Measurements from ENCODE around the gene C14orf180. TPM values are rescaled to one million over a fixed set of nuclear protein-coding genes. Genes with fewer than 3 reads are reported as not detected.
"Not testable (repeated sequence)": the region's sequence is repeated elsewhere in the genome, so short reads cannot be mapped to it uniquely, and the experiment has no call there.

Gene C14orf180
- polyA plus RNA-seq, 4 donors: 0.10 to 0.27 TPM; not detected in 2

- no peak for DNase-seq (ENCODE audit: low read depth in 4 of 4, low spot score in 3 of 4)
These were observed 23.4 kb downstream of the C14orf180 start for GRCh38 chr14:104602933-104603325.

GRCh38 chr14:104603711-104604401 is 24.3 kb downstream of the C14orf180 start:
- no peak for DNase-seq (ENCODE audit: low read depth in 4 of 4, low spot score in 3 of 4)

- DNase-seq (ENCODE audit: low read depth in 4 of 4, low spot score in 3 of 4): peak in 3 of 4 donors; percentile 46 to 51 (median 50)
These were observed 25.2 kb downstream of the C14orf180 start, which contains the start of gene TMEM179 for GRCh38 chr14:104604458-104605449. Gene TMEM179, minus strand, starts transcription at chr14:104604772. Its CDS starts 31 bp downstream, at chr14:104604741.

GRCh38 chr14:104609666-104610065 is 30.1 kb downstream of the C14orf180 start:
- DNase-seq (ENCODE audit: low read depth in 4 of 4, low spot score in 3 of 4): no peak

GRCh38 chr14:104610749-104611310 is 31.3 kb downstream of the C14orf180 start:
- DNase-seq (ENCODE audit: low read depth in 4 of 4, low spot score in 3 of 4): no peak

GRCh38 chr14:104611881-104612280 is 32.3 kb downstream of the C14orf180 start:
- no peak for DNase-seq (ENCODE audit: low read depth in 4 of 4, low spot score in 3 of 4)

- no peak for DNase-seq (ENCODE audit: low read depth in 4 of 4, low spot score in 3 of 4)
These were observed 34.7 kb downstream of the C14orf180 start for GRCh38 chr14:104614126-104614812.

- DNase-seq (ENCODE audit: low read depth in 4 of 4, low spot score in 3 of 4): no peak
These were observed 45.4 kb downstream of the C14orf180 start for GRCh38 chr14:104624939-104625338.

- DNase-seq (ENCODE audit: low read depth in 4 of 4, low spot score in 3 of 4): no peak
These were observed 53.2 kb downstream of the C14orf180 start for GRCh38 chr14:104632781-104633180.

GRCh38 chr14:104633276-104634137 is 53.9 kb downstream of the C14orf180 start:
- DNase-seq (ENCODE audit: low read depth in 4 of 4, low spot score in 3 of 4): no peak

- DNase-seq (ENCODE audit: low read depth in 4 of 4, low spot score in 3 of 4): no peak
These were observed 54.7 kb downstream of the C14orf180 start for GRCh38 chr14:104634138-104634760.

- no peak for DNase-seq (ENCODE audit: low read depth in 4 of 4, low spot score in 3 of 4)
These were observed 55.5 kb downstream of the C14orf180 start for GRCh38 chr14:104634886-104635570.

GRCh38 chr14:104635717-104636116 is 56.2 kb downstream of the C14orf180 start:
- DNase-seq (ENCODE audit: low read depth in 4 of 4, low spot score in 3 of 4): no peak

GRCh38 chr14:104636131-104636530 is 56.6 kb downstream of the C14orf180 start:
- no peak for DNase-seq (ENCODE audit: low read depth in 4 of 4, low spot score in 3 of 4)

GRCh38 chr14:104636846-104637545 is 57.4 kb downstream of the C14orf180 start:
- DNase-seq (ENCODE audit: low read depth in 4 of 4, low spot score in 3 of 4): not testable (repeated sequence)

GRCh38 chr14:104637546-104638003 is 58.0 kb downstream of the C14orf180 start:
- no peak for DNase-seq (ENCODE audit: low read depth in 4 of 4, low spot score in 3 of 4)

- DNase-seq (ENCODE audit: low read depth in 4 of 4, low spot score in 3 of 4): no peak
These were observed 58.6 kb downstream of the C14orf180 start for GRCh38 chr14:104638190-104638589.

Measured in left renal pelvis (tissue), 4 donors.